GM13976 (cell line): ENCODE results near the gene C1QA.

ENCODE experiments used
- DNase-seq: peaks from one replicate; pipeline ENCODE4 v3.0.0; 2012; ENCODE audit warnings: low spot score
- CTCF ChIP-seq: IDR thresholded peaks from 2 replicates; pipeline ENCODE4 v1.5.1; 2012; ENCODE audit warnings: borderline replicate concordance, mild to moderate bottlenecking; ENCODE audit not compliant: insufficient read depth; ENCODE audit errors: extremely low read depth, missing control alignments, control extremely low read depth
- in situ Hi-C: fragments of 300-500 bp; cut with MboI; formaldehyde crosslinking; loops from one replicate; pipeline ENCODE4 v1.12.0; 2022; ENCODE audit warnings: low sequenced_read_pairs, mixed read lengths, inconsistent platforms; ENCODE audit not compliant: unreplicated experiment

Gene C1QA

GRCh38 chr1:22636353-22636752 is at the start of gene C1QA:
Gene C1QA (plus strand): TSS chr1:22636628. CDS start chr1:22637617, 989 bp downstream.
- no peak for TF ChIP-seq CTCF
- in situ Hi-C loops, result loop anchor here (25.0 kb wide), 1 partner anchor 499 kb away; the partner anchor contains the start of gene WNT4
- no peak for DNase-seq

GRCh38 chr1:22587247-22587646 is 49.2 kb upstream of the C1QA start:
- TF ChIP-seq CTCF, result no peak
- in situ Hi-C loops, result no loop called here
- no peak for DNase-seq

GRCh38 chr1:22588899-22589422 is 47.5 kb upstream of the C1QA start:
- in situ Hi-C loops, result no loop called here
- no peak for TF ChIP-seq CTCF
- no peak for DNase-seq

- TF ChIP-seq CTCF, result no peak
- DNase-seq, result no peak
- in situ Hi-C loops, result no loop called here
Observed at GRCh38 chr1:22591576-22591975, 44.9 kb upstream of the C1QA start.

- in situ Hi-C loops, result no loop called here
- no peak for DNase-seq
- no peak for TF ChIP-seq CTCF
Observed at GRCh38 chr1:22592051-22592450, 44.4 kb upstream of the C1QA start.

- no peak for DNase-seq
- in situ Hi-C loops, result no loop called here
- TF ChIP-seq CTCF, result no peak
Observed at GRCh38 chr1:22592919-22593790, 43.3 kb upstream of the C1QA start.

GRCh38 chr1:22594396-22594795 is 42.0 kb upstream of the C1QA start:
- no peak for DNase-seq
- in situ Hi-C loops, result no loop called here
- no peak for TF ChIP-seq CTCF
